ENCODE results near the gene ZCWPW1. TPM values are rescaled to one million over a fixed set of nuclear protein-coding genes. Genes with fewer than 3 reads are reported as not detected.
"Not testable (repeated sequence)": the region's sequence is repeated elsewhere in the genome, so short reads cannot be mapped to it uniquely, and the experiment has no call there.

Gene ZCWPW1
- total and polyA plus RNA-seq, 2 donors = 4.8 to 33.9 TPM

DNA sequence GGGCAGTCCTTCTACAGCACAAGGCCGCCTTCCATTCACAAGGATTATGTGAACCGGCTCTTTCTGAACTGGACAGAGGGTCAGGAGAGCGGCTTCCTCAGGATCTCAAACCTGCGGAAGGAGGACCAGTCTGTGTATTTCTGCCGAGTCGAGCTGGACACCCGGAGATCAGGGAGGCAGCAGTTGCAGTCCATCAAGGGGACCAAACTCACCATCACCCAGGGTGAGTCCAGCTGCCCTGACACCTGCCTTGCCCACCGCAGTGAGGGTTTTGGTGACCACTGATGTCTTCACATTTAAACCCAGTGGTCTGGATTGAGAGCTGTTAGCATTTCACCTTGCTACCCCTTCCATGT, 69.7 kb downstream of the ZCWPW1 start:
- H3K9me3 ChIP-seq (ENCODE audit: control insufficient read depth in 2 of 2, insufficient read depth in 1 of 2, low read length in 1 of 2) = peaks cover 0 to 3% of the 10 kb centered on the region in 2 donors
- H3K4me1 ChIP-seq (ENCODE audit: control insufficient read depth in 2 of 2, insufficient read depth in 2 of 2, low read length in 2 of 2) = peaks cover 0 to 5% of the 10 kb centered on the region in 2 donors
- H3K4me3 ChIP-seq (ENCODE audit: low read length in 2 of 2) = no peak overlapping the region
- WGBS = 98% methylated on average over 8 of the region's 8 CpGs
- no peak for DNase-seq (ENCODE audit: low read depth in 6 of 9, low spot score in 9 of 9)
- H3K27me3 ChIP-seq (ENCODE audit: control insufficient read depth in 2 of 2, insufficient read depth in 1 of 2, low read length in 1 of 2) = no peaks in the 10 kb centered on the region
- peaks cover 84 to 91% of the 10 kb centered on the region in 2 donors for H3K36me3 ChIP-seq (ENCODE audit: control insufficient read depth in 2 of 2, insufficient read depth in 2 of 2, low read length in 1 of 2)
- no peak overlapping the region for H3K27ac ChIP-seq (ENCODE audit: low read depth in 1 of 2, low read length in 1 of 2)

- DNase-seq (ENCODE audit: low read depth in 6 of 9, low spot score in 9 of 9) = no peak
- H3K27me3 ChIP-seq (ENCODE audit: control insufficient read depth in 2 of 2, insufficient read depth in 1 of 2, low read length in 1 of 2) = no peaks in the 10 kb centered on the region
- no peak within 1 kb of the TSS for H3K4me3 ChIP-seq (ENCODE audit: low read length in 2 of 2)
- H3K4me1 ChIP-seq (ENCODE audit: control insufficient read depth in 2 of 2, insufficient read depth in 2 of 2, low read length in 2 of 2) = peaks cover 3 to 11% of the 10 kb centered on the region in 2 donors
- H3K27ac ChIP-seq (ENCODE audit: low read depth in 1 of 2, low read length in 1 of 2) = no peak within 1 kb of the TSS
- WGBS = 94% methylated on average over 11 of the region's 11 CpGs
- peaks cover 0 to 3% of the 10 kb centered on the region in 2 donors for H3K9me3 ChIP-seq (ENCODE audit: control insufficient read depth in 2 of 2, insufficient read depth in 1 of 2, low read length in 1 of 2)
- peaks cover 90 to 92% of the 10 kb centered on the region in 2 donors for H3K36me3 ChIP-seq (ENCODE audit: control insufficient read depth in 2 of 2, insufficient read depth in 2 of 2, low read length in 1 of 2)
Observed at GRCh38 chr7:100358027-100358856, 70.3 kb downstream of the ZCWPW1 start, which contains the start of gene PILRB. Gene PILRB, plus strand, starts transcription at chr7:100358117. Its CDS starts 186 bp downstream, at chr7:100358303.

GRCh38 chr7:100357131-100357561, 71.4 kb downstream of the ZCWPW1 start:
- peaks cover 0 to 3% of the 10 kb centered on the region in 2 donors for H3K9me3 ChIP-seq (ENCODE audit: control insufficient read depth in 2 of 2, insufficient read depth in 1 of 2, low read length in 1 of 2)
- peaks cover 88 to 94% of the 10 kb centered on the region in 2 donors for H3K36me3 ChIP-seq (ENCODE audit: control insufficient read depth in 2 of 2, insufficient read depth in 2 of 2, low read length in 1 of 2)
- H3K4me1 ChIP-seq (ENCODE audit: control insufficient read depth in 2 of 2, insufficient read depth in 2 of 2, low read length in 2 of 2) = peaks cover 6 to 21% of the 10 kb centered on the region in 2 donors
- WGBS = 96% methylated on average over 6 of the region's 6 CpGs
- H3K4me3 ChIP-seq (ENCODE audit: low read length in 2 of 2) = no peak overlapping the region
- no peak overlapping the region for H3K27ac ChIP-seq (ENCODE audit: low read depth in 1 of 2, low read length in 1 of 2)
- DNase-seq (ENCODE audit: low read depth in 6 of 9, low spot score in 9 of 9) = no peak
- H3K27me3 ChIP-seq (ENCODE audit: control insufficient read depth in 2 of 2, insufficient read depth in 1 of 2, low read length in 1 of 2) = no peaks in the 10 kb centered on the region

DNA sequence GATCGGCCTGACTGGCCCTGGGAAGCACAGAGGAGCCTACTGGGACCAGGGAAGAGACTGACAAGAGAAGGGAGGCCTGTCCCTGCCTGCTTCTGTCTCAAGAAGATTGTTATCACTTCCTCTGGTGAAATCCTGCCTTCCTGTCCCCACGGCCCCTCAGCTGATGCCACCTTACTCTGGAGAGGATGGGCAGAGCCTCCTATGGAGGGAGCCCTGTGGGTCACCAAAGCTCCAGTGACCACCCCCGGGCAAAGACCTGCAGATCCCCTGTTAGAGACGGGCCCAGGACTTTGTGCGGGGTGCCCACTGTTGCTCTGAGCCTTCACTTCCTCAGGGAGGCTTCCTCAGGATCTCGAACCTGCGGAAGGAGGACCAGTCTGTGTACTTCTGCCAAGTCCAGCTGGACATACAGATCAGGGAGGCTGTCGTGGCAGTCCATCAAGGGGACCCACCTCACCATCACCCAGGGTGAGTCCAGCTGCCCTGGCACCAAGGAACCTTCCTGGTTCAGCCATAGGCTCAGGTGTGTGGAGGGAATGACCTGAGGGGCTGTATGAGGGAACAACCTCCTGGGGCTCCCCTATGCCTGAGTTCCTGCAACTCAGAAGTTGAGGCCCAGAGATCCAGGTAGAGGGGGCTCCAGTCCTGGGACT, 72.0 kb downstream of the ZCWPW1 start:
- Histone ChIP-seq H3K4me3 (ENCODE audit: low read length in 2 of 2) (no peak overlapping the region), H3K4me1 (ENCODE audit: control insufficient read depth in 2 of 2, insufficient read depth in 2 of 2, low read length in 2 of 2) (peaks cover 6 to 26% of the 10 kb centered on the region in 2 donors), H3K36me3 (ENCODE audit: control insufficient read depth in 2 of 2, insufficient read depth in 2 of 2, low read length in 1 of 2) (peaks cover 84 to 93% of the 10 kb centered on the region in 2 donors), H3K27ac (ENCODE audit: low read depth in 1 of 2, low read length in 1 of 2) (no peak overlapping the region), H3K27me3 (ENCODE audit: control insufficient read depth in 2 of 2, insufficient read depth in 1 of 2, low read length in 1 of 2) (no peaks in the 10 kb centered on the region), H3K9me3 (ENCODE audit: control insufficient read depth in 2 of 2, insufficient read depth in 1 of 2, low read length in 1 of 2) (peaks cover 0 to 3% of the 10 kb centered on the region in 2 donors)
- 97% methylated on average over 8 of the region's 8 CpGs for whole genome bisulfite sequencing
- DNase-seq (ENCODE audit: low read depth in 6 of 9, low spot score in 9 of 9) = no peak

DNA sequence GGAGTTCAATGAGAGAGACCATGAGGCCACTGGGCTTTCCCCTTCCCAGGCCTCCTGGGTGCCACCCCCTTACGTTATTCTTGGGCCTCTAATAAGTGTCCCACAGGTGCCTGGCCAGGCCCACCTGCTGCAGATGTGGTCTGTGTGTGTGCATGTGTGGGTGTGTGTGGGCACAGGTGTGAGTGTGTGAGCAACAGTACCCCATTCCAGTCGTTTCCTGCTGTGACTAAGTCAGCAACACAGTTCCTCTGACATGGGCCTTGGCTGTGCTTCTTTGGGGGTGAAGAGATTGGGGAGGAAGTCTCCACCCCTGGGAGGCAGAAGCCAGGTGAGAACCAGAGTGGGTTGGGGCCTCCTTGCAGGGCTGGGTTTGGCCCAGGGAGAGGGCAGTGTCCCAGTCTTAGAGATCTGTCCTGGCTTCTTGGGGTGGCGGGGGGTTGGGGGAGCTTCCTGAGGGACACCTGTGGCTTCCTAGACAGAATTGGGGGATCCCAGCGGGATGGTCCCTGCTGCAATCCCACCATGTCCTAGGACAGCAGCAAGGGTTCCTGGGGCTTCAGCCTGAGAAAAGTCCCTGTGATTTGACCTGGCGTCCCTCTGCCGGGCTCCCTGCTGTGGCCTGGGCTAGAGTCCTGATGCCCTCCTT, 74.7 kb downstream of the ZCWPW1 start:
- H3K9me3 ChIP-seq (ENCODE audit: control insufficient read depth in 2 of 2, insufficient read depth in 1 of 2, low read length in 1 of 2) = peaks cover 0 to 3% of the 10 kb centered on the region in 2 donors
- DNase-seq (ENCODE audit: low read depth in 6 of 9, low spot score in 9 of 9) = peak in 5 of 9 donors; percentile 29 to 71 (median 48)
- WGBS = 73% methylated on average over 6 of the region's 6 CpGs
- peaks cover 6 to 30% of the 10 kb centered on the region in 2 donors for H3K4me1 ChIP-seq (ENCODE audit: control insufficient read depth in 2 of 2, insufficient read depth in 2 of 2, low read length in 2 of 2)
- peak overlapping the region; percentile 31 to 86 for H3K27ac ChIP-seq (ENCODE audit: low read depth in 1 of 2, low read length in 1 of 2)
- H3K4me3 ChIP-seq (ENCODE audit: low read length in 2 of 2) = no peak overlapping the region
- peaks cover 85% of the 10 kb centered on the region in 2 donors for H3K36me3 ChIP-seq (ENCODE audit: control insufficient read depth in 2 of 2, insufficient read depth in 2 of 2, low read length in 1 of 2)
- H3K27me3 ChIP-seq (ENCODE audit: control insufficient read depth in 2 of 2, insufficient read depth in 1 of 2, low read length in 1 of 2) = no peaks in the 10 kb centered on the region

DNA sequence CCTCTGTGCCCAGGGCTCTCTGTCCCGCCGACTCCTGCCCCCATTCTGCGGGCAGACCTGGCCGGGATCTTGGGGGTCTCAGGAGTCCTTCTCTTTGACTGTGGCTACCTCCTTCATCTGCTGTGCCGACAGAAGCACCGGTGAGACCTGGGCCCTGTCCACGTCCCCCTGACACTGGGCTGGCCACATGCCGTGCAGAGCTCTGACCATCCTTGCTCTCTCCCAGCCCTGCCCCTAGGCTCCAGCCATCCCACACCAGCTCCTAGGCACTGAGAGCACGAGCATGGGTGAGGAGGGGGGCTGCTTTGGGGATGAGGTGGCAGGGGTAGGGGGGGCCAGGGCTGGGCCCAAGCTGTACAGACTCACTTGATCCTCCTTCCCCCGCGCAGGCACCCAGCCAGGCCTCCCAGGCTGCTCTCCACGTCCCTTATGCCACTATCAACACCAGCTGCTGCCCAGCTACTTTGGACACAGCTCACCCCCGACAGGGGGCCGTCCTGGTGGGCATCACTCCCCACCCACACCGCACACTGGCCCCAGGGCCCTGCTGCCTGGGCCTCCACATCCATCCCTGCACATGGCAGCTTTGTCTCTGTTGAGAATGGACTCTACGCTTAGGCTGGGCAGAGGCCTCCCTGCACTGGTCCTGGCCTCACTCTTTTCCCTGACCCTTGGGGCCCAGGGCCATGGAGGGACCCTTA, 75.4 kb downstream of the ZCWPW1 start:
- WGBS = 97% methylated on average over 16 of the region's 16 CpGs
- no peak for DNase-seq (ENCODE audit: low read depth in 6 of 9, low spot score in 9 of 9)
- H3K36me3 ChIP-seq (ENCODE audit: control insufficient read depth in 2 of 2, insufficient read depth in 2 of 2, low read length in 1 of 2) = peaks cover 79 to 82% of the 10 kb centered on the region in 2 donors
- H3K27ac ChIP-seq (ENCODE audit: low read depth in 1 of 2, low read length in 1 of 2) = peak overlapping the region; percentile 31 to 86
- H3K4me3 ChIP-seq (ENCODE audit: low read length in 2 of 2) = peak overlapping the region in 1 of 2 donors; percentile 35
- peaks cover 6 to 30% of the 10 kb centered on the region in 2 donors for H3K4me1 ChIP-seq (ENCODE audit: control insufficient read depth in 2 of 2, insufficient read depth in 2 of 2, low read length in 2 of 2)
- peaks cover 0 to under 1% of the 10 kb centered on the region in 2 donors for H3K9me3 ChIP-seq (ENCODE audit: control insufficient read depth in 2 of 2, insufficient read depth in 1 of 2, low read length in 1 of 2)
- no peaks in the 10 kb centered on the region for H3K27me3 ChIP-seq (ENCODE audit: control insufficient read depth in 2 of 2, insufficient read depth in 1 of 2, low read length in 1 of 2)

- H3K4me1 ChIP-seq (ENCODE audit: control insufficient read depth in 2 of 2, insufficient read depth in 2 of 2, low read length in 2 of 2) = peaks cover 6 to 30% of the 10 kb centered on the region in 2 donors
- not testable (repeated sequence) for H3K27me3 ChIP-seq (ENCODE audit: control insufficient read depth in 2 of 2, insufficient read depth in 1 of 2, low read length in 1 of 2); DNase-seq (ENCODE audit: low read depth in 6 of 9, low spot score in 9 of 9); H3K9me3 ChIP-seq (ENCODE audit: control insufficient read depth in 2 of 2, insufficient read depth in 1 of 2, low read length in 1 of 2)
- WGBS = 79% methylated on average over 18 of the region's 18 CpGs
- H3K27ac ChIP-seq (ENCODE audit: low read depth in 1 of 2, low read length in 1 of 2) = peak overlapping the region; percentile 60 to 84
- H3K4me3 ChIP-seq (ENCODE audit: low read length in 2 of 2) = peak overlapping the region in 1 of 2 donors; percentile 35
- peaks cover 81 to 82% of the 10 kb centered on the region in 2 donors for H3K36me3 ChIP-seq (ENCODE audit: control insufficient read depth in 2 of 2, insufficient read depth in 2 of 2, low read length in 1 of 2)
Observed at GRCh38 chr7:100352230-100352781, 76.2 kb downstream of the ZCWPW1 start.

- WGBS = 84% methylated on average over 6 of the region's 6 CpGs
- H3K9me3 ChIP-seq (ENCODE audit: control insufficient read depth in 2 of 2, insufficient read depth in 1 of 2, low read length in 1 of 2) = no peaks in the 10 kb centered on the region
- H3K4me3 ChIP-seq (ENCODE audit: low read length in 2 of 2) = no peak overlapping the region
- H3K27ac ChIP-seq (ENCODE audit: low read depth in 1 of 2, low read length in 1 of 2) = peak overlapping the region in 1 of 2 donors; percentile 84
- peaks cover 78 to 82% of the 10 kb centered on the region in 2 donors for H3K36me3 ChIP-seq (ENCODE audit: control insufficient read depth in 2 of 2, insufficient read depth in 2 of 2, low read length in 1 of 2)
- no peaks in the 10 kb centered on the region for H3K27me3 ChIP-seq (ENCODE audit: control insufficient read depth in 2 of 2, insufficient read depth in 1 of 2, low read length in 1 of 2)
- DNase-seq (ENCODE audit: low read depth in 6 of 9, low spot score in 9 of 9) = no peak
- H3K4me1 ChIP-seq (ENCODE audit: control insufficient read depth in 2 of 2, insufficient read depth in 2 of 2, low read length in 2 of 2) = peaks cover 6 to 30% of the 10 kb centered on the region in 2 donors
Observed at GRCh38 chr7:100351657-100352058, 76.8 kb downstream of the ZCWPW1 start.

Data from thymus (tissue), 11 donors.